Loucy (cell line): ENCODE results near the gene ZNF593.

Experiments used
- EZH2phosphoT487 ChIP-seq: fragments of 200-600 bp; IDR thresholded peaks from 2 replicates; pipeline ENCODE4 v1.6.1; 2018; ENCODE audit warnings: antibody characterized with exemption, mild to moderate bottlenecking, moderate library complexity, borderline replicate concordance
- TF ChIP-seq, protein P1 (sequence below): fragments of 200-600 bp; sonication (generic); conservative IDR thresholded peaks from 2 replicates; pipeline ENCODE4 v1.5.1; 2014; ENCODE audit warnings: mild to moderate bottlenecking, antibody characterized with exemption, low read length

DNA sequence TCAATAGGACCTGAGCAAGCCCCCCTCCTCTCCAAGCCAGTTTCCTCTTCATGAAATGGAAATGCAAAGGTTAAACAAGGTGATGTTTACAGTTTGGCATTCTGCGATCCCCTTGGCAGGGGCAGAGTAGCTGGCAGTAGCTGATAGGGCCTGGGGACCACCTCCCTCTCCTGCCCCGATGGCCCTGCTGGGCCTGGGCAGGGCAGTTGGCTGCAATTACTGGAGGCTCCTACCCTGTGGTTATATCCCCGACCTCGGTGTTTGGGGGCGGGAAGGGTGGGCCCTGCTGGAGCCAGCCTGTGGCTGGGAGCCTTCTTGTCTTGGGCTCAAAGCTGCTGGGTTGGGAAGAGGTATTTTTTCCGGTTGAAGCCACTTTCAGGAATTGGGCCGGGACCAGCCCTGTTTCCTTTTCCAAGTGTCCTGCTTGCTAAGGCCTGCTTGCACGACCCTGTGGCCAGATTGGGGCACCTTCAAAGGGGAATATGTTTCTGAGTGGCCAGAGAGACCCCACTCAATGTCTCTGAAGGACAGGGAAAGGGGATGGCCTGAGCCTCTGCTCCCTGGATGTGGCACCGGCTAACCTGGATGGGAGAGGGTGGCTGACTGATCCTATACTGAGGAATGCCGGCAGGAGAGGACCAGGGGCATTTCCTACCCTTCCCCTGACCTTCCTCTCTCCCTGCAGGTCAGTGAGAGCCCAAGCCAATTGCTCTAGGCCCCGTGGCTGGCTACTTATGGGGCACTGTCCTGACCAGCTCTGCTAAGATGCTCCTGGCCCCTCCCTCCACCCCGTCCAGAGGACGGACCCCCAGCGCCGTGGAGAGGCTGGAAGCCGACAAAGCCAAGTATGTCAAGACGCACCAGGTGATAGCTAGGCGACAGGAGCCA, 8.9 kb upstream of the ZNF593 start:
- TF ChIP-seq, protein P1, sequence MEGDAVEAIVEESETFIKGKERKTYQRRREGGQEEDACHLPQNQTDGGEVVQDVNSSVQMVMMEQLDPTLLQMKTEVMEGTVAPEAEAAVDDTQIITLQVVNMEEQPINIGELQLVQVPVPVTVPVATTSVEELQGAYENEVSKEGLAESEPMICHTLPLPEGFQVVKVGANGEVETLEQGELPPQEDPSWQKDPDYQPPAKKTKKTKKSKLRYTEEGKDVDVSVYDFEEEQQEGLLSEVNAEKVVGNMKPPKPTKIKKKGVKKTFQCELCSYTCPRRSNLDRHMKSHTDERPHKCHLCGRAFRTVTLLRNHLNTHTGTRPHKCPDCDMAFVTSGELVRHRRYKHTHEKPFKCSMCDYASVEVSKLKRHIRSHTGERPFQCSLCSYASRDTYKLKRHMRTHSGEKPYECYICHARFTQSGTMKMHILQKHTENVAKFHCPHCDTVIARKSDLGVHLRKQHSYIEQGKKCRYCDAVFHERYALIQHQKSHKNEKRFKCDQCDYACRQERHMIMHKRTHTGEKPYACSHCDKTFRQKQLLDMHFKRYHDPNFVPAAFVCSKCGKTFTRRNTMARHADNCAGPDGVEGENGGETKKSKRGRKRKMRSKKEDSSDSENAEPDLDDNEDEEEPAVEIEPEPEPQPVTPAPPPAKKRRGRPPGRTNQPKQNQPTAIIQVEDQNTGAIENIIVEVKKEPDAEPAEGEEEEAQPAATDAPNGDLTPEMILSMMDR: no peak
- TF ChIP-seq EZH2phosphoT487: no peak
